Right ventricle myocardium inferior (tissue), 1 donor: ENCODE measurements around the gene TAF1D. TPM values are rescaled to one million over a fixed set of nuclear protein-coding genes. Genes with fewer than 3 reads are reported as not detected.
"Not testable (repeated sequence)": the region's sequence is repeated elsewhere in the genome, so short reads cannot be mapped to it uniquely, and the experiment has no call there.

Experiments used
- ATAC-seq: fragments of 200-7000 bp; cut with Tn5 transposase; one replicate; pipeline ENCODE4 v1.9.1; 2020; ENCODE audit warnings: mild to moderate bottlenecking, moderate library complexity
- DNase-seq: peaks from one replicate; pipeline ENCODE4 v3.0.0; 2021; ENCODE audit errors: missing footprints
- intact Hi-C: fragments of 100-400 bp; cut with DNase I; formaldehyde crosslinking; loops from one replicate; pipeline ENCODE4 v1.11.0; 2022
- long read RNA-seq: library from polyadenylated mRNA; unstranded; transcript quantifications from one replicate; pipeline ENCODE4 v2.0.0, GENCODE V29; 2021
- total RNA-seq: library from RNA; stranded (reverse); fragmentation: NEBNext Ultra II Directional; extraction: Animal tissue kit (Norgen Biotek cat#: 25700); gene quantifications from one replicate; pipeline ENCODE4 v1.2.1, GENCODE V29; 2021
- donor health status: DM: no; HTN: yes; CAD: no; lungs with severe emphysema.

Gene TAF1D
- 32.4 TPM for total RNA-seq
- long read RNA-seq, partial matches to known transcripts: 1 of 3 reads
- long read RNA-seq, other reads (novel, unspliced or antisense): 1 of 3 reads

- DNase-seq (peak; percentile 98), ATAC-seq (peak; percentile 98)
- intact Hi-C loops: loop anchor here (1.0 to 5.0 kb wide), 2 partner anchors 43 to 79 kb away; partner anchors contain the start of genes CEP295 and MED17
These were observed at the start of gene TAF1D, which contains the start of gene C11orf54 for GRCh38 chr11:93741094-93741881. TSS of gene TAF1D (minus strand) at chr11:93741495. CDS start at chr11:93739304, 2,191 bp downstream. TSS of gene C11orf54 (plus strand) at chr11:93741672. CDS start at chr11:93747394, 5,722 bp downstream.

GRCh38 chr11:93784935-93785360 is 43.7 kb upstream of the TAF1D start:
- DNase-seq (no peak), ATAC-seq (peak; percentile 2)
- intact Hi-C loops: loop anchor here (1.0 kb wide), 1 partner anchor 44 kb away; the partner anchor contains the start of genes C11orf54 and TAF1D

GRCh38 chr11:93784145-93784934 is 43.0 kb upstream of the TAF1D start, which contains the start of gene MED17:
TSS of gene MED17 (plus strand) at chr11:93784282. CDS start at chr11:93784514, 232 bp downstream.
- intact Hi-C loops: loop anchor here (1.0 kb wide), 1 partner anchor 43 kb away; the partner anchor contains the start of genes C11orf54 and TAF1D
- DNase-seq: peak; percentile 95
- peak; percentile 100 for ATAC-seq

GRCh38 chr11:93783765-93784144 is 42.5 kb upstream of the TAF1D start:
- DNase-seq (no peak), ATAC-seq (peak; percentile 43)
- intact Hi-C loops: loop anchor here (1.0 kb wide), 1 partner anchor 42 kb away; the partner anchor contains the start of genes C11orf54 and TAF1D

GRCh38 chr11:93783362-93783761 is 42.1 kb upstream of the TAF1D start:
- DNase-seq (no peak), ATAC-seq (no peak)
- intact Hi-C loops: no loop called here

- intact Hi-C loops: no loop called here
- ATAC-seq: no peak
- no peak for DNase-seq
These were observed 34.0 kb upstream of the TAF1D start for GRCh38 chr11:93775289-93775688.

GRCh38 chr11:93774560-93774959 is 33.3 kb upstream of the TAF1D start:
- intact Hi-C loops, DNase-seq, ATAC-seq: not testable (repeated sequence)

GRCh38 chr11:93773601-93774200 is 32.4 kb upstream of the TAF1D start:
- ATAC-seq (no peak), DNase-seq (no peak)
- intact Hi-C loops: no loop called here

- ATAC-seq (no peak), DNase-seq (no peak)
- intact Hi-C loops: no loop called here
These were observed 31.8 kb upstream of the TAF1D start for GRCh38 chr11:93773045-93773477.

- ATAC-seq (no peak), DNase-seq (no peak)
- intact Hi-C loops: no loop called here
These were observed 30.8 kb upstream of the TAF1D start for GRCh38 chr11:93772123-93772522.

GRCh38 chr11:93770160-93770559 is 28.9 kb upstream of the TAF1D start:
- ATAC-seq: no peak
- no peak for DNase-seq
- intact Hi-C loops: no loop called here

- ATAC-seq (no peak), DNase-seq (no peak)
- intact Hi-C loops: no loop called here
These were observed 25.7 kb upstream of the TAF1D start for GRCh38 chr11:93767018-93767417.

- intact Hi-C loops: no loop called here
- DNase-seq (no peak), ATAC-seq (no peak)
These were observed 25.2 kb upstream of the TAF1D start for GRCh38 chr11:93766504-93766903.

GRCh38 chr11:93765551-93765950 is 24.3 kb upstream of the TAF1D start:
- ATAC-seq (no peak), DNase-seq (no peak)
- intact Hi-C loops: no loop called here

GRCh38 chr11:93761910-93762309 is 20.6 kb upstream of the TAF1D start:
- intact Hi-C loops: no loop called here
- ATAC-seq (no peak), DNase-seq (no peak)

GRCh38 chr11:93759123-93759522 is 17.8 kb upstream of the TAF1D start:
- ATAC-seq, intact Hi-C loops, DNase-seq: not testable (repeated sequence)

GRCh38 chr11:93757924-93758865 is 16.9 kb upstream of the TAF1D start:
- DNase-seq (no peak), ATAC-seq (no peak)
- intact Hi-C loops: no loop called here

GRCh38 chr11:93757301-93757700 is 16.0 kb upstream of the TAF1D start:
- intact Hi-C loops: no loop called here
- no peak for DNase-seq

More at GRCh38 chr11:93757301-93757700, 16.0 kb upstream of the TAF1D start:
- no peak for ATAC-seq
